Jurkat, Clone E6-1 (cell line): Measurements from ENCODE around the gene EDDM13.
"Not testable (repeated sequence)": the region's sequence is repeated elsewhere in the genome, so short reads cannot be mapped to it uniquely, and the experiment has no call there.

Experiments
- DNase-seq: peaks from one replicate; pipeline ENCODE4 v3.0.0-alpha.2; 2011; ENCODE audit warnings: low read depth, low spot score
- H3K4me3 ChIP-seq: 2 replicates; pipeline ENCODE4 v1.5.1; 2011; ENCODE audit warnings: mild to moderate bottlenecking, low read length, control low read depth, moderate library complexity

Gene EDDM13

DNA sequence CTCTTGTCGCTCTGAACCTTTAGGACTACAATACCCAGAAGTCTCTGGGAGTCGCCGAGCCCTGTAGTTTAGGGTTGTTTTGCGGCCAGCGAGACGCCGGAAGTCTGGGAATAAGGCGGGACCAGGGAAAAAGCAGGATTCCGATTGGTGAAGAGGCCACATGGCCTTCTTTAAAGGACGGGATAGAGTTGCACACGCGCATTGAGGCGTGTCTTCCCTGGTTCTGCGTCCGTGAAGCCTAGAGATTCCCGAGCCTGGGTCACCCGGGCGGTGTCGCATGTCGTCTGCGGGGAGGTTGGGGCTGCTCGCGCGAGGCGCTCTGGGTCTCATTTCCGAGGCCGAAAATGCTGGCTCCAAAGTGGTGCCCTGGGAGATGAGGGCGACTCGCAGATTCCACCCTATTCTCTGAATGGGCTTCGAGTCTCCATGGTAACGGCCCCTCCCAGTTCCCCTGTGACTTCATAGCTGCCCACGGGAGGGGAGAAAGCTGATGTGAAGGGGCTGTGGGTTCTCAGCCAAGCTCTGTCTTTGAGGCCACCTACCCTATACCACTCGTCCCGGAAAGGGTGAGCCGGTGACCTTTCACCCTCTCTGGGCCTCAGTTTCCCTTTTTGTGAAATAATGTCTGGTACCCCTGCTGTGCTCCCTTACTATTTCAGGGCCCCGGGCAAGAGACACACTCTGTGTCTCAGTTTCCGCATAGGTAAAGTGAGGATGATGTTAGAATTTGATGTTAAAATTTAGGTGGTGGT is 42.7 kb downstream of the EDDM13 start:
- peak overlapping the region; percentile 90 for H3K4me3 ChIP-seq
- DNase-seq: peak; percentile 98

- H3K4me3 ChIP-seq: no peak overlapping the region
- DNase-seq: no peak
These were observed 44.2 kb downstream of the EDDM13 start for GRCh38 chr19:56316728-56317127.

DNA sequence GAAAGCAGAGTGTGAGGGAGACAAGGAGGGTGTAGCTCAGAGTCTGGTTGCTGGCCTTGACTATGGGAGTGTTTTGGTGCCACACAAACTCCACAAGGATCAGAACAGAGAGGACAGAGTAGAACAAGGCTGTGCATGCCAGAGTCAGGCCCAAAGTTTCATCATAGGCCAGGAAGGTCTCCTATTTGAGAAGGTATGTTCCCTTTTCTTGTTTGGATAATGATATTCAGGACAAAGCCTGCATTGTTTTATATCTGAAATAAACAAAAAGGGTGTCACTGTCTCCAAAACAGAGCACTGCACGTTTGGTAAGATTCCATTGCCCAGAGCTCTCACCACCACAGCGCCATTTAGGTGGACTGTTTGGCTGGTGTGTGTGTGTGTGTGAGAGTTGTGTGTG is 45.2 kb downstream of the EDDM13 start:
- no peak overlapping the region for H3K4me3 ChIP-seq
- DNase-seq: no peak

- no peak for DNase-seq
- no peak overlapping the region for H3K4me3 ChIP-seq
These were observed 47.4 kb downstream of the EDDM13 start for GRCh38 chr19:56319991-56320390.

DNA sequence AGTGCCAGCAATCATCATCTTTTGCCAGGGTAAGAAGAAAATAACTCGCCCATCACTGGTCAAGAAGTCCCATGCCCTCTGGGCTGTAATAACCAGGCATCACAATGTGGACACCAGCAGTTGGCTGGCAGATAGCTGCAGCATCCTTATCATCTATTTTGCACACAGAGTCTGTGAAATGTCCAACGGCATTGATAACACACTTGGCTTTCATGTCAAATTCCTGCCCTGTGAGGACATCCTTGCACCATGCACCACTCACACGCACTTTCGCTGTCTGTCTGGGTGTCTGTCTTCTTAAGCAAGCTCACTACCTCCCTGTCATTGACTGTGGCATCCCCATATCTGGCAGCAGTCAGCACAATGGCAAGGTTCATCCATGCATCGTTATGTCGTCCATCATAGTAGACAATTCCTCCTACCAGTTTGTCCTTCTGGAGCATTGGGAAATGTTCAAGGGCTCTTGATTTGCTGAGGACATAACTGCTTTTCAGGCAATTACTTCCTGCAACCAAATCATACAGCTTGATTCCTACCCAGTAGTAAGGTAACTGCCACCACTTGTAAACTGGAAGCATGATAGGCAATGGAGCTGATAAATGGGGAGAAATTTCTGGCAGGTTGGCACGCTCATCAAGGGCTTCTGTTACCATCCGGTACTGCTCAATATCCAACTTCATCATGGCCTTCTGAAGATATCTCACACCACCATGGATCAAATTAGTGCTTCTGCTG is 48.9 kb downstream of the EDDM13 start:
- no peak overlapping the region for H3K4me3 ChIP-seq
- no peak for DNase-seq

GRCh38 chr19:56321989-56322440 is 49.5 kb downstream of the EDDM13 start:
- DNase-seq: no peak
- no peak overlapping the region for H3K4me3 ChIP-seq

DNA sequence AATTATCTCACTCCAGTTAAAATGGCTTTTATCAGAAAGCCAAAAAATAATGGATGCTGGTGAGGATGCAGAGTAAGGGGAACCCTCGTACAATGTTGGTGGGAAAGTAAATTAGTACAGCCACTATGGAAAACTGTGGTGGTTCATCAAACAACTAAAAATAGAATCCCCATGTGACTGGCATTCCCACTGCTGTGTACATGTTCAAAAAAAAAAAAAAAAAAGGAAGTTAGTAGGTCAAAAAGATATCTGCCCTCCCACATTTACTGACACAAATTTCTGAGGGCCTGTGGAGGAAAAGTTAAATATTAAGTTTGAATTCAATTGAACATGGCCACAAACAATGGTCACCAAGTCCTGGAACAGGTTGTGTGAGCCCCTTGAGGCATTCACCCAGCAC is 51.9 kb downstream of the EDDM13 start:
- no peak overlapping the region for H3K4me3 ChIP-seq
- DNase-seq: no peak

- no peak overlapping the region for H3K4me3 ChIP-seq
- no peak for DNase-seq
These were observed 60.1 kb downstream of the EDDM13 start for GRCh38 chr19:56332695-56333094.

- DNase-seq: peak; percentile 65
- H3K4me3 ChIP-seq: no peak overlapping the region
These were observed 61.0 kb downstream of the EDDM13 start for GRCh38 chr19:56333506-56333905.

- H3K4me3 ChIP-seq, DNase-seq: not testable (repeated sequence)
These were observed 62.8 kb downstream of the EDDM13 start for GRCh38 chr19:56335371-56335770.

DNA sequence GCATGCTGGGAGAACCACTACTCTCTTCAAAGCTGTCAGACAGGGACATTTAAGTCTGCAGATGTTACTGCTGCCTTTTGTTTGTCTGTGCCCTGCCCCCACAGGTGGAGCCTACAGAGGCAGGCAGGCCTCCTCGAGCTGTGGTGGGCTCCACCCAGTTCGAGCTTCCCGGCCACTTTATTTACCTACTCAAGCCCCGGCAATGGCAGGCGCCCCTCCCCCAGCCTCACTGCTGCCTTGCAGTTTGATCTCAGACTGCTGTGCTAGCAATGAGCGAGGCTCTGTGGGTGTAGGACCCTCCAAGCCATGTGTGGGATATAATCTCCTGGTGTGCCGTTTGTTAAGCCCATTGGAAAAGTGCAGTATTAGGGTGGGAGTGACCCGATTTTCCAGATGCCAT is 64.5 kb downstream of the EDDM13 start:
- not testable (repeated sequence) for H3K4me3 ChIP-seq, DNase-seq

- not testable (repeated sequence) for DNase-seq, H3K4me3 ChIP-seq
These were observed 66.5 kb downstream of the EDDM13 start for GRCh38 chr19:56339031-56339430.

DNA sequence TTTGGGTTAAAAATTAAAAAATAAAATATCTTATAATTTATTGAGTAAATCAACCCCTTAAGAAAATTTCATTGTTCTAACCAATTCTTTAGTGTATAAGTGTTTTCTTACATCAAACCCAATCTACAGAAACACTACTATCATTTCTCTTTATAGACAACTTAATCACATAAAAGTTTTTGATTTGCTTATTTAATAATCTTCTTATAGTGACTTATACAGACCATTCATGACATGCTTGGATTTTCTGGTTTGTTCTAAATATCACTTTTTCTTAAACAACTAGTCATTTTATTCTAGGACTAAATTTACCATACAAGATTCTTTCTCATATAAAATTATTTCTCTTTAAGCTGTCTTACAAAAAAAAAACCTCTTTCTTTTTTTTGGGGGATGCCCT is 69.4 kb downstream of the EDDM13 start:
- no peak overlapping the region for H3K4me3 ChIP-seq
- peak; percentile 11 for DNase-seq

DNA sequence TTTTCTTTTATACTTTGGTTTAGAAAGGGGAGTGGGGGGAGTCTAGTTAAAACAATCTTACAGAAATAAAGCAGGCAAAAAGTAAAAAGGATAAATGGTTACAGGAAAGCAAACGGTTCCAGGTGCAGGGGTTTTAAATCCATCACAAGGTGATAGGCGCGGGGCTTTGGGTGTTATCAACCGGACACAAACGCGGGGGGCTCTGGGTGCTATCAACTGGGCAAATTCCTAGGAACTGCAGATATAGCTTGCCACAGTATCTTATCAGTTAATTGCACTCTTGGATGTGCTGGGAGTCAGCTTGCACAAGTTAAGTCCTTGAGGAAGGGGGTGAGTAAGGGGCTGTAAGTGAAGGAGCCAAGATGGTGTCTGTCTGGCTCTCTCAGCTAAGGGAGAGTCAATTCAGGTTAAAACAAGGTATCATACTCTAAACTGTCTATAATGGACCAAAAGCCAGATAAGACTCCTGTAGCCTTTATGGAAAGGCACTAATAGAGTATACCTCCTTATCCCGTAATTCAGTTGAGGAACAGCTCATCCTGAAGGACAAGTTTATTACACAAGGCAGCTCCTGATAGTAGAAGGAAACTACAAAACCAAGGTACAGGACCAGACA is 74.7 kb downstream of the EDDM13 start:
- DNase-seq: no peak
- H3K4me3 ChIP-seq: no peak overlapping the region

DNA sequence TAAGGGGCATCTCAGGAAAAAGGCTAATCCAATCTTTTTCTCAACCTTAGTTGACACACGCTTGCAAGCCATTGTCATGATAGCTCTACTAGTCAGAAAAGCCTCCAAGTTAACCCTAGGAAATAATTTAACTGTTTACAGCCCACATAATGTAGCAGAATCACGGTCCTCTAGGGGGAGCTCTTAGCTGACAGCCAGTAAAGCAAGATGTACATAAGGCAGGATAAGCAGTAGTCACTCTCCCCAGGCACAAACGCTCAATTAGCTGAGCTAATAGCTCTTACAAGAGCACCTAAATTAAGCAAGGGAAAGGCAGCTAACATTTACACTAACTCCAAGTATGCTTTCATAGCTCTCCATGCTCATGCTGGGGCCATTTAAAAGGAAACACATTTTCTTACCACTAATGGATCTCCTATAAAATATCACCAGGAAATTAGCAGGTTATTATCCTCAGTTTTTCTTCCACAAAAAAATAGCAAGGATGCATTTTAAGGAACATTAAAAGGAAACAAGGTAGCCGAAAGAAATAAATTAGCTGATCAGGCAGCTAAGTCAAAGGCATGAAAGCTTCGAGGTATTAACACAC is 75.8 kb downstream of the EDDM13 start:
- peak; percentile 17 for DNase-seq
- H3K4me3 ChIP-seq: no peak overlapping the region

DNA sequence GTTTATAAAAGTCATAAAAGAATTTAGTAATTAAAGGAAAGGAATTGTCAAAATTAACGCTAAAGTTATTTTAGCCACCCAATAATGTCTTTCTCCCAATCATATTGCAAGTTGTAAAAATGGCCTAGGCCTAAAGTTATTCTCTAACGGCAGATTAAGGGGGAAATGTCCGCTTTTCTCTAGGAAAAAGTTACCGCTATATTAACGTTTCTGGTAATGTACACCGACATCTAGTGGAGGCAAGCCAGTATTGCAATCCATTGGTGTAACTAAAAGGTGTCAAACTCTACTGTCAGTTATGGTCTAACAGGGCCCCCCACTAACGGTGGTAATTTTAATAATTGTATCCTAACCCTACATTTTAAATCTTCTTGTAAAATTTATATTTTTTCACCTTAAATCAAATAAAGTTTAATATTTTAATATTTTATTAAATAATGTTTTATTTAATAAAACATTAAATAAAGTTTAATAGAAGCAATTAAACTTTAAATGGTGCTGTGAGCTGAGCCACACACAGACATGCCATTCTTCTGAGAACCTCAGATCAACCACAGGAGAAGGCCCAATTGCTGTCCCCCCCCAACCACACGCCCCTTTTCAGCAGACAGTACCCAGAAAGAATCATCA is 78.0 kb downstream of the EDDM13 start:
- peak; percentile 71 for DNase-seq
- H3K4me3 ChIP-seq: no peak overlapping the region

DNA sequence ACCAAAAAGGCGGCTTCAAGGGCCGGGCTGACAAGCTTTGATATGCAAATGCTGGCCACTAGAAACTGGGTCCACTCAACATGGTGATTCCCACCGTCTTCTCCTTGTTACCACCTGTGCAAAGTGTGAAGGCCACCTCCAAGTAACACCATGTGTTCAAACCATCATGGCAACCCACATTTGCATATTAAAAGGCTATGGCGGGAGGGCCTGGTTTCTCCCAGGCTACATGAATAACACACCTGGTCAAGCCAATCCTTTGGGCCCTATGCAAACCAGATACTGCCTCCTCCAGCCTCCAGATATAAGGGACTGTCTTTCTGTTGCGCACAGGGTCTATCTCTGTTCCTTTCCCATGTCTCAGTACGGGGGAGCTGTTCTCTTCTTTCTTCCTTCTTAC is 78.7 kb downstream of the EDDM13 start:
- H3K4me3 ChIP-seq: no peak overlapping the region
- DNase-seq: no peak

GRCh38 chr19:56355517-56355916 is 83.0 kb downstream of the EDDM13 start:
- H3K4me3 ChIP-seq: no peak overlapping the region
- DNase-seq: no peak

GRCh38 chr19:56356944-56357343 is 84.4 kb downstream of the EDDM13 start:
- no peak for DNase-seq
- no peak overlapping the region for H3K4me3 ChIP-seq
